Stomach (tissue), 9 donors: ENCODE data around the gene R3HDM1. TPM values are rescaled to one million over a fixed set of nuclear protein-coding genes. Genes with fewer than 3 reads are reported as not detected.

Experiments used
- DNase-seq, 2 donors: peaks; one replicate each; pipeline versions ENCODE4 v3.0.0 to v3.0.0-alpha.2; 2013 to 2019
- H3K27ac ChIP-seq, 5 donors: fragments of 200-600 bp in 4 of 5; sonication (generic) in 4 of 5; one replicate each; pipeline ENCODE4 v1.5.1; 2013 to 2019; ENCODE audit warnings: mild to moderate bottlenecking in 1 of 5, moderate library complexity in 1 of 5
- H3K27me3 ChIP-seq, 3 donors: fragments of 200-600 bp; sonication (generic); one replicate each; pipeline ENCODE4 v1.5.1; 2017 to 2019; ENCODE audit warnings: mixed run types in 1 of 3
- H3K36me3 ChIP-seq, 4 donors: fragments of 200-600 bp; sonication (generic); 1 replicate in 3 of 4; 2 replicates in 1 of 4; pipeline ENCODE4 v1.5.1; 2016 to 2019
- H3K4me1 ChIP-seq, 4 donors: fragments of 200-600 bp; sonication (generic); one replicate each; pipeline ENCODE4 v1.5.1; 2016 to 2019
- H3K4me3 ChIP-seq, 4 donors: fragments of 200-600 bp; sonication (generic) in 3 of 4; one replicate each; pipeline ENCODE4 v1.5.1; 2016 to 2019; ENCODE audit warnings: mild to moderate bottlenecking in 1 of 4
- H3K9me3 ChIP-seq, 4 donors: fragments of 200-600 bp; sonication (generic); one replicate each; pipeline ENCODE4 v1.5.1; 2016 to 2019
- EP300 ChIP-seq: sonication (generic); formaldehyde crosslinking; IDR thresholded peaks from one replicate; pipeline ENCODE4 v1.6.1; 2017; ENCODE audit warnings: antibody characterized with exemption
- POLR2A ChIP-seq, 4 donors: fragments of 450-650 bp; IDR thresholded peaks; one replicate each; pipeline ENCODE4 v1.6.1; 2016; ENCODE audit warnings: antibody characterized with exemption in 4 of 4, control low read depth in 2 of 4, mild to moderate bottlenecking in 1 of 4, moderate library complexity in 1 of 4
- POLR2AphosphoS5 ChIP-seq, 3 donors: sonication (generic); formaldehyde crosslinking; IDR thresholded peaks; one replicate each; pipeline ENCODE4 v1.6.1; 2016; ENCODE audit warnings: antibody characterized with exemption in 3 of 3
- WGBS, 5 donors: extraction: QIAGEN DNeasy Blood & Tissue Kit in 3 of 5; methylation state at CpG; one replicate each; pipeline versions ENCODE4 v1.1.5 to v1.1.7; 2013 to 2018; 5-methylcytosine and 5-hydroxymethylcytosine counted together
- intact Hi-C: fragments of 100-400 bp; cut with DNase I; formaldehyde crosslinking; loops from one replicate; pipeline ENCODE4 v1.15.1; 2023; ENCODE audit warnings: low total_unique reads
- polyA plus RNA-seq, 3 donors: library from polyadenylated mRNA; stranded (reverse); fragments of 200-250 nt; gene quantifications; one replicate each; pipeline ENCODE4 v1.2.3, GENCODE V29; 2013
- total RNA-seq, 5 donors: library from RNA; depleted of rRNA; stranded (reverse); fragments of >200 nt; gene quantifications; one replicate each; pipeline versions ENCODE4 v1.1.0 to v1.2.3, GENCODE V29; 2014 to 2016
- TF ChIP-seq, protein P1 (sequence below), 7 experiments: fragments of 450-650 bp in 4 of 7; fragments of 200-600 bp in 3 of 7; sonication (generic) in 3 of 7; IDR thresholded peaks; one replicate each; pipeline ENCODE4 v1.5.1; 2016 to 2019; ENCODE audit warnings: antibody characterized with exemption in 7 of 7, control low read depth in 2 of 7, mild to moderate bottlenecking in 1 of 7
- donor health status: healthy with polysubstance abuse.
- donor health status: Bipolar disorder and iron deficiency.
- donor health status: healthy.

Gene R3HDM1
- total and polyA plus RNA-seq, 8 donors, result 5.7 to 34.3 (median 12.8) TPM

GRCh38 chr2:135546436-135546835, 15.2 kb downstream of the R3HDM1 start:
- no peak for DNase-seq

DNA sequence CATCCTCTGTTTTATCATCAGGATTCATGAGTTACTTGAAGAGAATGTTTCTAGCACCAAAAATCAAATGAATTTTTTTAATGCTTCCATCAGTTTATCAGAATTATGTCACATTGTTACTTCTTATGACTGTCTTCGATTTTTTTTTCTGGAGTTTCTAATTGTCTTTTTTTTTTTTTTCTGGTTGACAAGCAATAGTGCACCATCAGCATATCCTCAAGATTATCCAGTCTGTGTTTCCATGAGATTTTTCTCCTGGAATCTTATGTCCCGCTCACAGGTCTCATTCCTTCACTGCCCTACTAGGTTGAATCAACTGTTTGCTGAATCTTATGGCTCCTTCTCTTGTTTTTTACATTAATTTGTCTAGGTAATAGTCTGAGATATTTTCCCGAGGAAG, 16.0 kb downstream of the R3HDM1 start:
- no peak for TF ChIP-seq EP300
- TF ChIP-seq POLR2AphosphoS5 (IDR thresholded peaks at IDR 0.05), result no peak
- no peak for TF ChIP-seq POLR2A (IDR thresholded peaks at IDR 0.05)
- TF ChIP-seq, protein P1, sequence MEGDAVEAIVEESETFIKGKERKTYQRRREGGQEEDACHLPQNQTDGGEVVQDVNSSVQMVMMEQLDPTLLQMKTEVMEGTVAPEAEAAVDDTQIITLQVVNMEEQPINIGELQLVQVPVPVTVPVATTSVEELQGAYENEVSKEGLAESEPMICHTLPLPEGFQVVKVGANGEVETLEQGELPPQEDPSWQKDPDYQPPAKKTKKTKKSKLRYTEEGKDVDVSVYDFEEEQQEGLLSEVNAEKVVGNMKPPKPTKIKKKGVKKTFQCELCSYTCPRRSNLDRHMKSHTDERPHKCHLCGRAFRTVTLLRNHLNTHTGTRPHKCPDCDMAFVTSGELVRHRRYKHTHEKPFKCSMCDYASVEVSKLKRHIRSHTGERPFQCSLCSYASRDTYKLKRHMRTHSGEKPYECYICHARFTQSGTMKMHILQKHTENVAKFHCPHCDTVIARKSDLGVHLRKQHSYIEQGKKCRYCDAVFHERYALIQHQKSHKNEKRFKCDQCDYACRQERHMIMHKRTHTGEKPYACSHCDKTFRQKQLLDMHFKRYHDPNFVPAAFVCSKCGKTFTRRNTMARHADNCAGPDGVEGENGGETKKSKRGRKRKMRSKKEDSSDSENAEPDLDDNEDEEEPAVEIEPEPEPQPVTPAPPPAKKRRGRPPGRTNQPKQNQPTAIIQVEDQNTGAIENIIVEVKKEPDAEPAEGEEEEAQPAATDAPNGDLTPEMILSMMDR (IDR thresholded peaks at IDR 0.05), result no peak
- H3K27me3 ChIP-seq, result no peaks in the 10 kb centered on the region
- no peaks in the 10 kb centered on the region for H3K4me1 ChIP-seq
- intact Hi-C loops, result no loop called here
- no peak for DNase-seq
- no peaks in the 10 kb centered on the region for H3K36me3 ChIP-seq
- no peaks in the 10 kb centered on the region for H3K9me3 ChIP-seq
- no peak overlapping the region for H3K4me3 ChIP-seq
- no peak overlapping the region for H3K27ac ChIP-seq
- WGBS, 5 donors, result 90 to 94% (median 93%) methylated on average over 3 of the region's 3 CpGs

More at GRCh38 chr2:135546436-135546835, 15.2 kb downstream of the R3HDM1 start:
- no peak for TF ChIP-seq EP300
- TF ChIP-seq, protein P1 (IDR thresholded peaks at IDR 0.05), result no peak
- TF ChIP-seq POLR2A (IDR thresholded peaks at IDR 0.05), result no peak
- no peak for TF ChIP-seq POLR2AphosphoS5 (IDR thresholded peaks at IDR 0.05)
- H3K27me3 ChIP-seq, result no peaks in the 10 kb centered on the region
- WGBS, 5 donors, result 80 to 100% (median 92%) methylated on average over 3 of the region's 3 CpGs
- H3K9me3 ChIP-seq, result no peaks in the 10 kb centered on the region
- intact Hi-C loops, result no loop called here
- no peaks in the 10 kb centered on the region for H3K4me1 ChIP-seq
- no peak overlapping the region for H3K27ac ChIP-seq
- no peaks in the 10 kb centered on the region for H3K36me3 ChIP-seq
- no peak overlapping the region for H3K4me3 ChIP-seq

- no peaks in the 10 kb centered on the region for H3K9me3 ChIP-seq
- no peaks in the 10 kb centered on the region for H3K36me3 ChIP-seq
- H3K4me3 ChIP-seq, result no peak overlapping the region
- H3K27ac ChIP-seq, result no peak overlapping the region
- TF ChIP-seq, protein P1 (IDR thresholded peaks at IDR 0.05), result no peak
- no peak for TF ChIP-seq EP300
- no peak for TF ChIP-seq POLR2AphosphoS5 (IDR thresholded peaks at IDR 0.05)
- TF ChIP-seq POLR2A (IDR thresholded peaks at IDR 0.05), result no peak
- 85 to 92% (median 92%) methylated on average over 5 of the region's 5 CpGs for WGBS, 5 donors
- DNase-seq, result no peak
- intact Hi-C loops, result no loop called here
- no peaks in the 10 kb centered on the region for H3K4me1 ChIP-seq
- no peaks in the 10 kb centered on the region for H3K27me3 ChIP-seq
Observed at GRCh38 chr2:135551356-135551755, 20.1 kb downstream of the R3HDM1 start.

DNA sequence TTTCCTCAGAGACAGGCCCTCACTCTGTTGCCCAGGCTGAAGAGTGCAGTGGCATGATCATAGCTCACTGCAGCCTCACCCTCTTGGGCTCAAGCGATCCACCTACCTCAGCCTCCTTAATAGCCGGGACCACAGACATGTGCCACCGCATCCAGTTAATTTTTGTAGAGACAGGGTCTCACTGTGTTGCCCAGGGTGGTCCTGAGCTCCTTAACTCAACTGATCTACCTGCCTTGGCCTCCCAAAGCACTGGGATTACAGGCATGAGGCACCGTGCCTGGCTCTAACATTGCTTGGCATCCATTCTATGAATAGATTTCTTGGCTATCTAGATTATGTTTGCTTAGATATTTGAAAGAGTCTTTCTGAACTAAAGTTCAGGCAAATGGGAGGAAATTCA, 21.6 kb downstream of the R3HDM1 start:
- Histone ChIP-seq H3K4me3 (no peak overlapping the region), H3K4me1 (peaks cover 0 to 4% (median 0%) of the 10 kb centered on the region in 4 donors), H3K27me3 (no peaks in the 10 kb centered on the region), H3K27ac (no peak overlapping the region), H3K36me3 (no peaks in the 10 kb centered on the region), H3K9me3 (no peaks in the 10 kb centered on the region)
- WGBS, 5 donors, result 81 to 90% (median 84%) methylated on average over 4 of the region's 4 CpGs
- intact Hi-C loops, result no loop called here
- DNase-seq, result no peak
- TF ChIP-seq, protein P1 (IDR thresholded peaks at IDR 0.05), result no peak
- TF ChIP-seq EP300 (no peak), POLR2AphosphoS5 (IDR thresholded peaks at IDR 0.05) (no peak), POLR2A (IDR thresholded peaks at IDR 0.05) (no peak)
